Ascending aorta (tissue), 2 donors: ENCODE measurements around the gene EXOC3. TPM values are rescaled to one million over a fixed set of nuclear protein-coding genes. Genes with fewer than 3 reads are reported as not detected.

Experiments used
- DNase-seq, 2 donors: peaks; one replicate each; pipeline ENCODE4 v3.0.0-alpha.2; 2019; ENCODE audit warnings: low spot score in 2 of 2
- H3K27ac ChIP-seq, 2 donors: fragments of 200-600 bp; sonication (generic); one replicate each; pipeline ENCODE4 v1.5.1; 2016 to 2017; ENCODE audit warnings: mild to moderate bottlenecking in 1 of 2
- H3K27me3 ChIP-seq: fragments of 200-600 bp; sonication (generic); one replicate; pipeline ENCODE4 v1.5.1; 2017
- H3K36me3 ChIP-seq, 2 donors: fragments of 200-600 bp; sonication (generic); one replicate each; pipeline ENCODE4 v1.5.1; 2016
- H3K4me1 ChIP-seq, 2 donors: fragments of 200-600 bp; sonication (generic); one replicate each; pipeline ENCODE4 v1.5.1; 2016 to 2017; ENCODE audit warnings: mild to moderate bottlenecking in 1 of 2
- H3K4me3 ChIP-seq, 2 donors: fragments of 200-600 bp; sonication (generic); one replicate each; pipeline ENCODE4 v1.5.1; 2016 to 2017; ENCODE audit warnings: mild to moderate bottlenecking in 1 of 2
- H3K9me3 ChIP-seq, 2 donors: fragments of 200-600 bp; sonication (generic); one replicate each; pipeline ENCODE4 v1.5.1; 2016
- intact Hi-C: fragments of 100-400 bp; cut with DNase I; formaldehyde crosslinking; loops from one replicate; pipeline ENCODE4 v1.15.1; 2023
- total RNA-seq: library from RNA; depleted of rRNA; stranded (reverse); fragments of >200 nt; gene quantifications from one replicate; pipeline ENCODE4 v1.1.0, GENCODE V29; 2016
- TF ChIP-seq, protein P1 (sequence below), 3 experiments: fragments of 200-600 bp in 2 of 3; fragments of 450-650 bp in 1 of 3; sonication (generic) in 2 of 3; IDR thresholded peaks; one replicate each; pipeline ENCODE4 v1.5.1; 2016 to 2019; ENCODE audit warnings: antibody characterized with exemption in 3 of 3, mild to moderate bottlenecking in 1 of 3, moderate library complexity in 1 of 3

EXOC3 gene
- total RNA-seq, 1 donor from 2014 or later = 56.7 TPM

DNA sequence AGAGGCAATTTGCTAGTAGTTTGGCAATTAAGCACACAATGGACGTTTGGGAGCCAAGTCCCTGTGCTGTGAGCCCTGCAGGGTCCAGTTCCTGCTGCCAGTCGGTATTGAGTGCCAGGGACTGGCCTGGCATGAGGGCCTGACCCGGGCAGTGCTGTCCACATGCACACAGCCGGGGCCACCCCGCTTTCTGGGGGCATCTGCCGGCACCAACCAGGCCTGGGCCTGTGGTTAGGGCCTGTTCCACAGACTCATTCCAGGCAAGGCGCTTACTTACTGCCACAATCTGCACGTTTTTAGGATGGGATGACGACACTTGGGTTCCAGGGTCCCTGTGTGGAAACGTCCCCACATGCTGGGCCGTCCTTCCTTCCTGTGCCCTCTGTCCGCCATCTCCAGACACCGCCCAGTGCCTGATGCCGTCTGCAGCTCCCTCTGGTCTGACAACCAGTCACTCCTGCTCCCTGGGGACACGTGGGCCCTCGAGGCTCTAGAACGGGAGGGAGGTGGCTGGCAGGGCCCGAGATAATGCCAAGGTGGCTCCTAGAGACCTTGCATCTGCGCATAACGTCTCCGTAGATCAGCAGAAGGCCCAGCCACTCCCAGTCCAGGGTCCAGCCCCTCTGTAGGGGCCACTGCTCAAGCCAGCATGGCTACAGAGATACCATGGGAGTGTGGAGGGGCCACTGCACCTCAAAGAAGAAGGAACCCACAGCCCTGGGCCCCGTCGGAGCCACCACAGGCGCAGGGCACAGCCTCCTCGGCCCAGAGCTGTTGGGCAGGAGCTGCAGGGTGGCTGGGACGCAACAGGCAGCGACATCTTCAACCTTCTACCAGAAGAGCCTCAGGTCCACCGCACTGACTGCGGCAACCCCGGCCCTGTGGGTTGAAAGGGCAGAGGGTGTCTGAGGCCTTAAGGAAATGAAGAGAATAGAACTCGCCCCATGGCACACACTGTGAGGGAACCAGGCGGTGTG lies 56.5 kb downstream of the EXOC3 start:
- Histone ChIP-seq H3K4me3 (no peak overlapping the region), H3K36me3 (no peaks in the 10 kb centered on the region), H3K4me1 (no peaks in the 10 kb centered on the region), H3K9me3 (no peaks in the 10 kb centered on the region), H3K27me3 (peaks cover 4% of the 10 kb centered on the region), H3K27ac (no peak overlapping the region)
- intact Hi-C loops = no loop called here
- TF ChIP-seq, protein P1, sequence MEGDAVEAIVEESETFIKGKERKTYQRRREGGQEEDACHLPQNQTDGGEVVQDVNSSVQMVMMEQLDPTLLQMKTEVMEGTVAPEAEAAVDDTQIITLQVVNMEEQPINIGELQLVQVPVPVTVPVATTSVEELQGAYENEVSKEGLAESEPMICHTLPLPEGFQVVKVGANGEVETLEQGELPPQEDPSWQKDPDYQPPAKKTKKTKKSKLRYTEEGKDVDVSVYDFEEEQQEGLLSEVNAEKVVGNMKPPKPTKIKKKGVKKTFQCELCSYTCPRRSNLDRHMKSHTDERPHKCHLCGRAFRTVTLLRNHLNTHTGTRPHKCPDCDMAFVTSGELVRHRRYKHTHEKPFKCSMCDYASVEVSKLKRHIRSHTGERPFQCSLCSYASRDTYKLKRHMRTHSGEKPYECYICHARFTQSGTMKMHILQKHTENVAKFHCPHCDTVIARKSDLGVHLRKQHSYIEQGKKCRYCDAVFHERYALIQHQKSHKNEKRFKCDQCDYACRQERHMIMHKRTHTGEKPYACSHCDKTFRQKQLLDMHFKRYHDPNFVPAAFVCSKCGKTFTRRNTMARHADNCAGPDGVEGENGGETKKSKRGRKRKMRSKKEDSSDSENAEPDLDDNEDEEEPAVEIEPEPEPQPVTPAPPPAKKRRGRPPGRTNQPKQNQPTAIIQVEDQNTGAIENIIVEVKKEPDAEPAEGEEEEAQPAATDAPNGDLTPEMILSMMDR (IDR thresholded peaks at IDR 0.05) = no peak
- no peak for DNase-seq

- H3K4me1 ChIP-seq = no peaks in the 10 kb centered on the region
- TF ChIP-seq, protein P1 (IDR thresholded peaks at IDR 0.05) = no peak
- H3K36me3 ChIP-seq = no peaks in the 10 kb centered on the region
- no peak for DNase-seq
- peaks cover 6% of the 10 kb centered on the region for H3K27me3 ChIP-seq
- no peak overlapping the region for H3K4me3 ChIP-seq
- H3K9me3 ChIP-seq = no peaks in the 10 kb centered on the region
- no peak overlapping the region for H3K27ac ChIP-seq
- intact Hi-C loops = no loop called here
Measured at GRCh38 chr5:500491-500890, 57.5 kb downstream of the EXOC3 start.

DNA sequence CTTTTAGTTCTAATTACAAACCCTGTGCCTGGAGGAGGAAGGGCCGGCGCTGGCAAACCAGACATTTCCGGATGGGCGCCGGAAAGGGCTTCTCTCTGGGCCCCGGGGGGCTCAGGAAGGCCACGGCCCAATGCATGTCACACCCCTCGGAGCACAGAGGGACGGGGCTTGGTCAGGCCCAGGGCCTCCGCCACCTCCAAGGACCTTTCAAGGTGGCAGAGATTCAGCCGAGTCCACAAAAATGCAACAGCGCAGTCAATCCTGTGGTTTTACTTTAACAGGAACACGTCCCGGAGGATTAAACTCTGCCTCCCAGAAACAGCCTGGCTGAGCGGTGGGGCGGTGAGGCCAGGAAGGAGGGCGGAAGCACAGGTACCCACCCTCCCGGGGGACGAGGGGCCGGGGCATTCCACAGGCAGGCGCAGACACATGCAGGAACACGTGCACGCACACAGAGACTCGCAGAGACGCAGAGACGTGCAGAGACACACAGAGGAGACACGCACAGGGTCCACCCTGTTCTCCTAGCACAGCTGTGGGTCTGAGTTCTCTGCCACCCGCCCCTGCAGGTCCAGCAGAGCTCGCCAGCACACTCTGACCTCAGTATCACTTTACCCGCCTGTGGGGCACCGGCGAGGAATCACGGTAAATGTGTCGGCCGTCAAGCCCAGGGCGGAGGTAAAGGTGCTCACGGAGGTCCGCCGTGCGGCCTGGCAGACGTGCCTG lies 58.3 kb downstream of the EXOC3 start:
- Histone ChIP-seq H3K27me3 (peaks cover 12% of the 10 kb centered on the region), H3K9me3 (no peaks in the 10 kb centered on the region), H3K36me3 (no peaks in the 10 kb centered on the region), H3K4me3 (peak overlapping the region in 1 of 2 donors; percentile 43), H3K4me1 (no peaks in the 10 kb centered on the region), H3K27ac (no peak overlapping the region)
- no peak for DNase-seq
- TF ChIP-seq, protein P1 (IDR thresholded peaks at IDR 0.05) = no peak
- intact Hi-C loops = no loop called here

DNA sequence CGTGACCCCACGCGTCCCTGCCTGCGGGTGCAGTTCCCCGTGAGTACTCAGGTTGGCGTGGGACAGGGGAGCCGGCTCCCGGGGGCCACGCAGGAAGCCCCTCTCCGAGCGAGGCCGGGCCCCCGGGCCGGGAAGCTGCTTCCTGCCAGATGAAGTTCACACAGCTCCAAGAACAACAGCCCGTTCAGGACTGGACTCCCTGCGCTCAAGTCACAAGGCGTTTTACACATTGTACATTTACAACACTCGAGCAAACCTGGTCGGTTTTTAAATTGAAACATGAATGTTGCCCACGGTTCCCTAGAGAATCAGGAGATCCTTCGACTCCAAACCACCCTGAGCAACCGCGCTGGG lies 58.8 kb downstream of the EXOC3 start:
- H3K27ac ChIP-seq = no peak overlapping the region
- H3K9me3 ChIP-seq = no peaks in the 10 kb centered on the region
- H3K4me3 ChIP-seq = peak overlapping the region in 1 of 2 donors; percentile 43
- intact Hi-C loops = no loop called here
- H3K4me1 ChIP-seq = no peaks in the 10 kb centered on the region
- DNase-seq = no peak
- TF ChIP-seq, protein P1 (IDR thresholded peaks at IDR 0.05) = no peak
- peaks cover 17% of the 10 kb centered on the region for H3K27me3 ChIP-seq
- no peaks in the 10 kb centered on the region for H3K36me3 ChIP-seq

- Histone ChIP-seq H3K4me1 (no peaks in the 10 kb centered on the region), H3K27ac (no peak overlapping the region), H3K36me3 (no peaks in the 10 kb centered on the region), H3K4me3 (peak overlapping the region in 1 of 2 donors; percentile 43), H3K9me3 (no peaks in the 10 kb centered on the region), H3K27me3 (peaks cover 17% of the 10 kb centered on the region)
- TF ChIP-seq, protein P1 (IDR thresholded peaks at IDR 0.05) = no peak
- intact Hi-C loops = no loop called here
- no peak for DNase-seq
Measured at GRCh38 chr5:502325-503079, 59.5 kb downstream of the EXOC3 start.
